Left forelimb (tissue), 1 donor: ENCODE data around the gene ZKSCAN2.

Experiments
- DNase-seq: peaks from one replicate; pipeline ENCODE4 v3.0.0-alpha.2; 2018; ENCODE audit warnings: low spot score

ZKSCAN2 gene

GRCh38 chr16:25223964-25224363, 33.7 kb downstream of the ZKSCAN2 start:
- no peak for DNase-seq

GRCh38 chr16:25222959-25223358, 34.7 kb downstream of the ZKSCAN2 start:
- DNase-seq, result no peak

- DNase-seq, result no peak
Measured at GRCh38 chr16:25219070-25219737, 38.4 kb downstream of the ZKSCAN2 start.

- DNase-seq, result no peak
Measured at GRCh38 chr16:25217921-25218320, 39.7 kb downstream of the ZKSCAN2 start.

GRCh38 chr16:25217112-25217511, 40.5 kb downstream of the ZKSCAN2 start:
- no peak for DNase-seq

GRCh38 chr16:25213709-25214397, 43.8 kb downstream of the ZKSCAN2 start:
- DNase-seq, result no peak

- DNase-seq, result no peak
Measured at GRCh38 chr16:25212636-25213035, 45.0 kb downstream of the ZKSCAN2 start.

- DNase-seq, result no peak
Measured at GRCh38 chr16:25210758-25211157, 46.9 kb downstream of the ZKSCAN2 start.

GRCh38 chr16:25199457-25199856, 58.2 kb downstream of the ZKSCAN2 start:
- DNase-seq, result no peak

- no peak for DNase-seq
Measured at GRCh38 chr16:25198021-25198420, 59.6 kb downstream of the ZKSCAN2 start.

GRCh38 chr16:25194273-25194878, 63.3 kb downstream of the ZKSCAN2 start:
- no peak for DNase-seq

- no peak for DNase-seq
Measured at GRCh38 chr16:25192096-25192495, 65.5 kb downstream of the ZKSCAN2 start.

GRCh38 chr16:25189305-25189704, 68.3 kb downstream of the ZKSCAN2 start:
- no peak for DNase-seq

GRCh38 chr16:25187491-25187795, 70.2 kb downstream of the ZKSCAN2 start:
- no peak for DNase-seq
